H1 (cell line): ENCODE data around the gene CERS1. TPM values are rescaled to one million over a fixed set of nuclear protein-coding genes. Genes with fewer than 3 reads are reported as not detected.

Experiments used
- CTCF ChIA-PET: fragments of 300-600 bp; sonication (Branson Sonifier 250); formaldehyde crosslinking; loops from one replicate; lab custom pipeline; 2021; ENCODE audit not compliant: partially characterized antibody; lab: Charles Lee
- POLR2A ChIA-PET: fragments of 300-600 bp; sonication (Branson Sonifier 250); formaldehyde crosslinking; loops from one replicate; lab custom pipeline; 2021; ENCODE audit warnings: inconsistent platforms; ENCODE audit not compliant: partially characterized antibody; lab: Charles Lee
- DNase-seq, 2 experiments: peaks; one replicate each; pipeline versions ENCODE4 v3.0.0 to v3.0.0-alpha.2; 2010 to 2022; ENCODE audit warnings: low spot score in 2 of 2, low read depth in 1 of 2, mixed read lengths in 1 of 2
- FAIRE-seq: peaks from 2 replicates; lab custom pipeline; 2011; peaks lifted over from hg19 to GRCh38; lab: Jason Lieb, UNC
- H2AFZ ChIP-seq: 2 replicates; pipeline ENCODE4 v1.8.1; 2012; ENCODE audit warnings: low read length, inconsistent platforms
- H2AK5ac ChIP-seq: 2 replicates; pipeline ENCODE4 v1.6.1; 2013; ENCODE audit warnings: low read depth, low read length
- H2BK120ac ChIP-seq: replicated peaks from 2 replicates; pipeline ENCODE3; 2013; ENCODE audit warnings: low read depth, low read length, inconsistent platforms
- H2BK12ac ChIP-seq: 2 replicates; pipeline ENCODE4 v1.6.1; 2013; ENCODE audit warnings: low read depth, low read length
- H2BK15ac ChIP-seq: 2 replicates; pipeline ENCODE4 v1.6.1; 2013; ENCODE audit warnings: low read length
- H2BK20ac ChIP-seq: 2 replicates; pipeline ENCODE4 v1.6.1; 2013; ENCODE audit warnings: low read length
- H2BK5ac ChIP-seq: 2 replicates; pipeline ENCODE4 v1.6.1; 2013; ENCODE audit warnings: low read depth, low read length
- H3K14ac ChIP-seq: 2 replicates; pipeline ENCODE4 v1.6.1; 2013; ENCODE audit warnings: inconsistent platforms; ENCODE audit not compliant: insufficient read length
- H3K18ac ChIP-seq: 2 replicates; pipeline ENCODE4 v1.6.1; 2013; ENCODE audit warnings: low read length; ENCODE audit errors: extremely low read depth
- H3K23ac ChIP-seq: 2 replicates; pipeline ENCODE4 v1.6.1; 2013; ENCODE audit warnings: inconsistent platforms; ENCODE audit not compliant: insufficient read length
- H3K23me2 ChIP-seq: 2 replicates; pipeline ENCODE4 v1.6.1; 2013; ENCODE audit warnings: low read depth, low read length
- H3K27ac ChIP-seq: 2 replicates; pipeline ENCODE4 v1.6.1; 2011; ENCODE audit warnings: low read depth, low read length, inconsistent platforms
- H3K27me3 ChIP-seq, 4 experiments: replicated peaks in 1 of 4; 1 replicate in 1 of 4; 2 replicates in 3 of 4; pipeline versions ENCODE4 v1.6.1 to v1.8.1; 2011 to 2013; ENCODE audit warnings: low read length in 3 of 4, mild to moderate bottlenecking in 3 of 4, inconsistent platforms in 2 of 4, mixed read lengths in 2 of 4, moderate library complexity in 1 of 4; ENCODE audit not compliant: control insufficient read depth in 3 of 4, insufficient read depth in 3 of 4; ENCODE audit errors: extremely low read depth in 1 of 4
- H3K36me3 ChIP-seq, 4 experiments: 2 replicates each; pipeline versions ENCODE4 v1.6.1 to v1.8.1; 2011 to 2013; ENCODE audit warnings: mild to moderate bottlenecking in 4 of 4, low read length in 3 of 4, moderate library complexity in 2 of 4, control low read depth in 1 of 4, inconsistent platforms in 1 of 4; ENCODE audit not compliant: insufficient read depth in 4 of 4, control insufficient read depth in 2 of 4
- H3K4ac ChIP-seq: replicated peaks from 2 replicates; pipeline ENCODE3; 2013; ENCODE audit warnings: low read length, low read depth, mixed read lengths, inconsistent platforms; ENCODE audit not compliant: insufficient read length
- H3K4me1 ChIP-seq, 4 experiments: replicated peaks in 1 of 4; 1 replicate in 1 of 4; 2 replicates in 3 of 4; pipeline versions ENCODE4 v1.6.1 to v1.8.1; 2011 to 2013; ENCODE audit warnings: low read length in 3 of 4, inconsistent platforms in 2 of 4, mixed read lengths in 1 of 4; ENCODE audit not compliant: insufficient read depth in 4 of 4, control insufficient read depth in 3 of 4
- H3K4me2 ChIP-seq, 2 experiments: 2 replicates each; pipeline versions ENCODE4 v1.6.1 to v1.8.1; 2011 to 2013; ENCODE audit warnings: low read depth in 2 of 2, low read length in 2 of 2, control low read depth in 1 of 2, inconsistent platforms in 1 of 2, mild to moderate bottlenecking in 1 of 2; ENCODE audit not compliant: insufficient read depth in 1 of 2
- H3K4me3 ChIP-seq, 4 experiments: fragments of 200-600, 300-600 bp in 1 of 4; sonication (generic), shearing (Covaris generic), sonication (Bioruptor Twin) in 1 of 4; 2 replicates each; pipeline versions ENCODE4 v1.5.1 to v1.8.1; 2011 to 2016; ENCODE audit warnings: low read length in 4 of 4, low read depth in 3 of 4, control low read depth in 2 of 4, inconsistent platforms in 2 of 4, mild to moderate bottlenecking in 2 of 4, mixed read lengths in 1 of 4, moderate library complexity in 1 of 4; ENCODE audit not compliant: insufficient read depth in 2 of 4; ENCODE audit errors: extremely low read depth in 1 of 4
- H3K56ac ChIP-seq: replicated peaks from 2 replicates; pipeline ENCODE3; 2013; ENCODE audit warnings: low read depth, mild to moderate bottlenecking, mixed read lengths, low read length, inconsistent platforms; ENCODE audit not compliant: insufficient read length
- H3K79me1 ChIP-seq: 2 replicates; pipeline ENCODE4 v1.6.1; 2013; ENCODE audit warnings: low read depth, low read length, control low read depth
- H3K79me2 ChIP-seq, 2 experiments: 2 replicates each; pipeline versions ENCODE4 v1.6.1 to v1.8.1; 2012 to 2013; ENCODE audit warnings: low read length in 2 of 2, mild to moderate bottlenecking in 2 of 2, inconsistent platforms in 1 of 2; ENCODE audit not compliant: insufficient read depth in 2 of 2, control insufficient read depth in 1 of 2
- H3K9ac ChIP-seq, 4 experiments: replicated peaks in 1 of 4; 1 replicate in 1 of 4; 2 replicates in 3 of 4; pipeline versions ENCODE4 v1.6.1 to v1.8.1; 2011 to 2013; ENCODE audit warnings: low read depth in 3 of 4, low read length in 3 of 4, control low read depth in 2 of 4, mild to moderate bottlenecking in 2 of 4, moderate library complexity in 2 of 4, inconsistent platforms in 1 of 4; ENCODE audit errors: extremely low read depth in 1 of 4
- H3K9me3 ChIP-seq, 2 experiments: 2 replicates each; pipeline versions ENCODE4 v1.6.1 to v1.8.1; 2012 to 2013; ENCODE audit warnings: mild to moderate bottlenecking in 2 of 2, moderate library complexity in 2 of 2, control low read depth in 1 of 2, inconsistent platforms in 1 of 2, low read depth in 1 of 2, low read length in 1 of 2, mixed read lengths in 1 of 2; ENCODE audit not compliant: insufficient read depth in 2 of 2
- H4K20me1 ChIP-seq, 2 experiments: replicated peaks in 1 of 2; 2 replicates each; pipeline versions ENCODE3 to v1.8.1; 2011 to 2013; ENCODE audit warnings: inconsistent platforms in 2 of 2, low read length in 2 of 2, mild to moderate bottlenecking in 1 of 2; ENCODE audit not compliant: insufficient read depth in 2 of 2, control insufficient read depth in 1 of 2
- H4K5ac ChIP-seq: 2 replicates; pipeline ENCODE4 v1.6.1; 2013; ENCODE audit warnings: low read length, low read depth, mixed read lengths, inconsistent platforms; ENCODE audit not compliant: insufficient read length
- H4K8ac ChIP-seq: 2 replicates; pipeline ENCODE4 v1.8.0; 2013; ENCODE audit warnings: mild to moderate bottlenecking, moderate library complexity, low read length, inconsistent platforms; ENCODE audit not compliant: insufficient read depth; ENCODE audit errors: extremely low read depth
- H4K91ac ChIP-seq: replicated peaks from 2 replicates; pipeline ENCODE3; 2013; ENCODE audit warnings: low read length, mixed read lengths, inconsistent platforms; ENCODE audit not compliant: insufficient read length
- BACH1 ChIP-seq: IDR thresholded peaks from 2 replicates; pipeline ENCODE4 v1.6.1; 2012; ENCODE audit warnings: low read length, improper control_type of control experiment
- CBX5 ChIP-seq: fragments of 300-800, 300-1000 bp; sonication (generic); IDR thresholded peaks from 2 replicates; pipeline ENCODE4 v1.7.1; 2016; ENCODE audit warnings: antibody characterized with exemption, low read length, low read depth
- CREB1 ChIP-seq: IDR thresholded peaks from 2 replicates; pipeline ENCODE4 v1.6.1; 2012; ENCODE audit warnings: inconsistent platforms
- CTBP2 ChIP-seq: IDR thresholded peaks from 2 replicates; pipeline ENCODE4 v1.7.0; 2011; ENCODE audit warnings: borderline replicate concordance, mild to moderate bottlenecking, moderate library complexity, mixed read lengths, low read length; ENCODE audit not compliant: insufficient read depth, insufficient read length
- NRF1 ChIP-seq: IDR thresholded peaks from 2 replicates; pipeline ENCODE4 v1.6.1; 2011; ENCODE audit warnings: mild to moderate bottlenecking, low read depth, low read length, improper control_type of control experiment
- PHF8 ChIP-seq: fragments of 200-600 bp; sonication (generic); conservative IDR thresholded peaks from 2 replicates; pipeline ENCODE4 v1.7.1; 2012; ENCODE audit warnings: low read depth, mild to moderate bottlenecking, inconsistent platforms, low read length, moderate library complexity
- RAD21 ChIP-seq, 2 experiments: IDR thresholded peaks in 1 of 2; conservative IDR thresholded peaks in 1 of 2; 2 replicates each; pipeline ENCODE4 v1.6.1; 2011; ENCODE audit warnings: low read depth in 2 of 2, low read length in 2 of 2, improper control_type of control experiment in 1 of 2, inconsistent platforms in 1 of 2, mild to moderate bottlenecking in 1 of 2, moderate library complexity in 1 of 2
- SIN3A ChIP-seq, 2 experiments: IDR thresholded peaks in 1 of 2; conservative IDR thresholded peaks in 1 of 2; 2 replicates each; pipeline ENCODE4 v1.6.1; 2011 to 2012; ENCODE audit warnings: low read length in 2 of 2, improper control_type of control experiment in 1 of 2, low read depth in 1 of 2, mild to moderate bottlenecking in 1 of 2
- SUZ12 ChIP-seq: fragments of 200-600 bp; sonication (generic); IDR thresholded peaks from 2 replicates; pipeline ENCODE4 v1.6.1; 2012; ENCODE audit warnings: mild to moderate bottlenecking, inconsistent platforms, low read length, moderate library complexity, mixed read lengths
- TAF1 ChIP-seq: IDR thresholded peaks from 2 replicates; pipeline ENCODE4 v1.6.1; 2011; ENCODE audit warnings: mild to moderate bottlenecking, low read depth, low read length
- WGBS, 2 experiments: shearing (Covaris generic) in 1 of 2; methylation state at CpG; one replicate each; pipeline versions ENCODE4 v1.1.6 to v1.1.7; 2013 to 2015; ENCODE audit warnings: low lambda C conversion rate in 2 of 2, mixed read lengths in 2 of 2, inconsistent platforms in 1 of 2, low coverage in 1 of 2, missing lambda C conversion rate in 1 of 2; ENCODE audit not compliant: insufficient replicate concordance in 2 of 2, insufficient coverage in 1 of 2, insufficient read length in 1 of 2; ENCODE audit errors: extremely low coverage in 1 of 2, missing lambda C conversion rate in 1 of 2; 5-methylcytosine and 5-hydroxymethylcytosine counted together
- polyA plus RNA-seq, 7 experiments: library from polyadenylated mRNA; depleted of rRNA in 3 of 7; stranded (reverse) in 5 of 7; unstranded in 2 of 7; fragments of >200 nt in 5 of 7; fragments of 200-250 nt in 2 of 7; gene quantifications; 1 replicate in 5 of 7; 2 replicates in 1 of 7; 4 replicates in 1 of 7; pipeline versions ENCODE4 v1.2.1 to v1.2.3, GENCODE V29; 2011 to 2013; ENCODE audit warnings: missing spikeins in 2 of 7, mixed read lengths in 2 of 7
- total RNA-seq: library from RNA; stranded (reverse); fragmentation: NEBNext Ultra II Directional; extraction: Animal tissue kit (Norgen Biotek cat#: 25700); gene quantifications from 2 replicates; pipeline ENCODE4 v1.2.1, GENCODE V29; 2021

The CERS1 gene
- total and polyA plus RNA-seq, 2 of the 8 experiments (the other 6 are each of a cell fraction or from before 2014, with no cell fraction given) = 18.6 to 51.0 TPM

DNA sequence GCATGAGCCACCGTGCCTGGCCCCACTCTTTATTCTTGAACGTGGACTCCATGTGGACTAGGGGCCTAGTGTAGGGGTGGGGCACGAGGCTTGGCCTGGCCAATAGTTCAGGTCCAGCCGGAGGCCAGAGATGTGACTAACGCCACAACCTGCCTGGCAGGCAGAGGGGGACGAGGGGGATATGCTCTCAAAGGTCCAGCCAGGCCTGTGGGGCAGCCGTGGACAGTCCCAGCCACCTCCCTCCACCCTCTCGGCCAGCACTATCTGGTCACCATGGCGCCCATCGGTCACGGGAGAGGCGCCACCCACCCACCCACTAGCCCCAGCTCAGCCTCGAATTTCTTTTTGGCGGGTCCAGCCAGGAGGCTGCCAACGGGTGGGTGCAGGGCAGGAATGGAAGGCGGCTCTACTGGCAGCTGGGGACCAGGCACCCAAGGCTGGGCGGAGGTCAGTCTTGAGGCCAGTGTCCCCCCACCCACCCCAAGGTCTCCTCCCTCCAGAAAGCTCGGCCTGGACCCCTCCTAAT is 2.2 kb upstream of the CERS1 start:
- FAIRE-seq (no peak), DNase-seq (no peak)
- no peak overlapping the region for H4K91ac ChIP-seq
- H2BK5ac ChIP-seq = no peak overlapping the region
- no peak overlapping the region for H2BK12ac ChIP-seq
- CTCF ChIA-PET = interaction anchor here (0.9 to 1.8 kb wide), 4 partner anchors 20 to 88 kb away, joined by 3 to 9 read pairs (median 4); no protein-coding TSS in a partner anchor
- POLR2A ChIA-PET = interaction anchor here (0.6 to 2.3 kb wide), 10 partner anchors 9 to 93 kb away, joined by 3 to 7 read pairs (median 3); partner anchors contain the start of genes COPE and DDX49
- peaks cover 0 to 13% (median 7%) of the 10 kb centered on the region in 4 experiments; a peak in 4 of 7 replicates for H3K27me3 ChIP-seq
- no peak overlapping the region; the same call in 1 of the 2 replicates for H2BK15ac ChIP-seq
- WGBS, 2 experiments = 96% methylated on average over 5 of the region's 18 CpGs; no CpG with 5 or more reads in 1 of the 2 experiments
- no peaks in the 10 kb centered on the region for H3K79me2 ChIP-seq
- H4K8ac ChIP-seq = no peak overlapping the region
- no peaks in the 10 kb centered on the region for H3K9me3 ChIP-seq
- H3K4ac ChIP-seq = no peak overlapping the region
- no peak overlapping the region for H3K23ac ChIP-seq
- peaks cover 0 to 7% (median 0%) of the 10 kb centered on the region in 4 experiments; a peak in 1 of 8 replicates for H3K36me3 ChIP-seq
- no peak overlapping the region for H4K5ac ChIP-seq
- peaks cover 0 to 13% (median 5%) of the 10 kb centered on the region in 4 experiments; a peak in 5 of 7 replicates for H3K4me1 ChIP-seq
- no peak overlapping the region for H3K56ac ChIP-seq
- H3K14ac ChIP-seq = no peak overlapping the region
- H3K79me1 ChIP-seq = no peaks in the 10 kb centered on the region
- peaks cover 6% of the 10 kb centered on the region; the same call in 1 of the 2 replicates for H3K23me2 ChIP-seq
- no peak overlapping the region for H2AK5ac ChIP-seq
- no peak overlapping the region for H2BK120ac ChIP-seq
- no peak overlapping the region for H3K9ac ChIP-seq
- no peak overlapping the region for H3K4me2 ChIP-seq
- TF ChIP-seq CTBP2 (no peak), SIN3A (conservative IDR thresholded peaks at IDR 0.05 in 1 of 2, IDR thresholded peaks at IDR 0.05 in 1 of 2; ENCODE audit: low read depth in 1 of 2, low read length in 2 of 2) (no peak), PHF8 (no peak), CBX5 (no peak), BACH1 (no peak), CREB1 (no peak), RAD21 (IDR thresholded peaks at IDR 0.05 in 1 of 2, conservative IDR thresholded peaks at IDR 0.05 in 1 of 2; ENCODE audit: low read depth in 2 of 2, low read length in 2 of 2) (no peak), NRF1 (no peak), TAF1 (no peak), SUZ12 (no peak)
- H3K18ac ChIP-seq = no peak overlapping the region
- H4K20me1 ChIP-seq = peaks cover 6 to 11% of the 10 kb centered on the region in 2 experiments
- no peak overlapping the region for H2BK20ac ChIP-seq
- no peak overlapping the region for H2AFZ ChIP-seq
- H3K27ac ChIP-seq = no peak overlapping the region
- no peak overlapping the region for H3K4me3 ChIP-seq
